Calu3 (cell line): ENCODE data around the gene GTPBP3. TPM values are rescaled to one million over a fixed set of nuclear protein-coding genes. Genes with fewer than 3 reads are reported as not detected.

Source experiments
- BruUV-seq: library from RNA; stranded (reverse); fragments of 400-500 nt; replicated peaks from 2 replicates; lab custom pipeline; 2021; lab: Mats Ljungman, UMichigan
- CTCF ChIA-PET: fragments of 300-600 bp; sonication (Branson Sonifier 250); formaldehyde crosslinking; loops from one replicate; lab custom pipeline; 2022; ENCODE audit warnings: antibody characterized with exemption; lab: Charles Lee
- DNase-seq: peaks from one replicate; pipeline ENCODE4 v3.0.0; 2022
- H3K27ac Mint-ChIP-seq: one replicate; pipeline ENCODE4 v1.8.0; 2022; ENCODE audit warnings: mixed read lengths; ENCODE audit not compliant: unreplicated experiment
- H3K27me3 Mint-ChIP-seq: one replicate; pipeline ENCODE4 v1.8.0; 2022; ENCODE audit warnings: mixed read lengths; ENCODE audit not compliant: unreplicated experiment
- H3K36me3 Mint-ChIP-seq: one replicate; pipeline ENCODE4 v1.8.0; 2022; ENCODE audit warnings: mild to moderate bottlenecking, moderate library complexity, mixed read lengths; ENCODE audit not compliant: insufficient read depth, unreplicated experiment
- H3K4me1 Mint-ChIP-seq: one replicate; pipeline ENCODE4 v1.8.0; 2022; ENCODE audit warnings: mild to moderate bottlenecking, low read depth, mixed read lengths; ENCODE audit not compliant: unreplicated experiment
- H3K4me3 Mint-ChIP-seq: one replicate; pipeline ENCODE4 v1.8.0; 2022; ENCODE audit warnings: mild to moderate bottlenecking, low read depth, moderate library complexity, mixed read lengths; ENCODE audit not compliant: unreplicated experiment
- H3K9me3 Mint-ChIP-seq: one replicate; pipeline ENCODE4 v1.8.0; 2022; ENCODE audit warnings: low read depth, mixed read lengths; ENCODE audit not compliant: unreplicated experiment
- intact Hi-C: fragments of 100-400 bp; cut with micrococcal nuclease; formaldehyde crosslinking; loops from one replicate; pipeline ENCODE4 v1.10.0; 2022; ENCODE audit not compliant: unreplicated experiment
- total RNA-seq: library from RNA; stranded (reverse); gene quantifications from 2 replicates; pipeline ENCODE4 v1.2.3, GENCODE V29; 2022
- TF ChIP-seq, protein P1 (sequence below): fragments of 200-600 bp; IDR thresholded peaks from one replicate; pipeline ENCODE4 v1.8.0; 2022; ENCODE audit warnings: antibody characterized with exemption; ENCODE audit not compliant: unreplicated experiment

Gene GTPBP3
- total RNA-seq, 1 experiment from 2014 or later, result 40.9 TPM

DNA sequence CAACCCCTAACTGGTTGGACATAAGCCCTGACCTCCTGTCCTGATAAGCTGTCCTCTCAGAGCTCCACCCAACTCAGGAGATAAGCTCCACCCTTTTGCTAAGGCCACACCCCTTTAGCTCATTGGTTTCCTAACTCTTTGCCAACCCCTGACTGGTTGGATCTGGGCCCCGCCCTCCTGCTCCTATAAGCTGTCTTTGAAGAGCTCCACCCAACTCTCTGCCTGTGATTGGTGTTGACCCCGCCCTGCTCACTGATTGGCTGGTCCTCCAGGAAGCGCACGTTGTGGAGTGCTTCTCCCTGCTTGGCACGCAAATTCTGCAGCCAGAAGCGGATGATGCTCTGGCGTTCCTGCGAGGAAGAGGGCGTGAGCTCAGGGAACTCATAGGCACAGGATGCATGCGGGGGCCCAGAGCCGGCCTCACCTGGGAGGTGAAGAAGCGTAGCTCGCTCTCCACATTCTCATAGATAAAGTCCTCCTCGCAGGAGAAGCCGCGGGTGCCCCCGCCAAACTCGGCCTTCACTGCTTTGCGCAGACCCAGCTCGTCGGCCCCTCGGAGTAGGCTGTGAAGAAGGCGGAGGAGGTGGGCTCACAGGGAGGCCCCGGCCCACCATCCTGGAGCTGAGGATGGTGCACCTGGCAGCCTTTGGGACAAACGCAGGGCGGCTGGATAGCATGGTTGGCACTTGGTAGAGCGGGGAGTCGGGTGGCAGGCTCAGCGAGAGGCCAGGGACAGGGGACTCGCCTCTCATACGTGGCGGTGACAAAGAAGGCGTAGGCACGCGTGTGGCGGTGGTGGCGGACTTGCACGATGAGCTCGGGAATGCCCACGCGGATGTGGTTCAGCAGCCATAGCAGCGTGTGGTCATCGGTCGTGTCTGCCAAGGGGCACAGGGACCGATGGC, 4.4 kb upstream of the GTPBP3 start:
- Mint-ChIP-seq H3K36me3 (peaks cover 39% of the 10 kb centered on the region), H3K27me3 (no peaks in the 10 kb centered on the region), H3K27ac (no peak overlapping the region), H3K9me3 (no peaks in the 10 kb centered on the region), H3K4me3 (no peak overlapping the region), H3K4me1 (no peaks in the 10 kb centered on the region)
- CTCF ChIA-PET, result interaction anchor here (0.6 to 2.4 kb wide), 5 partner anchors 9 to 28 kb away, joined by 5 to 9 read pairs (median 5); no protein-coding TSS in a partner anchor
- DNase-seq, result no peak
- intact Hi-C loops, result no loop called here
- no TSS peak for BruUV-seq
- TF ChIP-seq, protein P1, sequence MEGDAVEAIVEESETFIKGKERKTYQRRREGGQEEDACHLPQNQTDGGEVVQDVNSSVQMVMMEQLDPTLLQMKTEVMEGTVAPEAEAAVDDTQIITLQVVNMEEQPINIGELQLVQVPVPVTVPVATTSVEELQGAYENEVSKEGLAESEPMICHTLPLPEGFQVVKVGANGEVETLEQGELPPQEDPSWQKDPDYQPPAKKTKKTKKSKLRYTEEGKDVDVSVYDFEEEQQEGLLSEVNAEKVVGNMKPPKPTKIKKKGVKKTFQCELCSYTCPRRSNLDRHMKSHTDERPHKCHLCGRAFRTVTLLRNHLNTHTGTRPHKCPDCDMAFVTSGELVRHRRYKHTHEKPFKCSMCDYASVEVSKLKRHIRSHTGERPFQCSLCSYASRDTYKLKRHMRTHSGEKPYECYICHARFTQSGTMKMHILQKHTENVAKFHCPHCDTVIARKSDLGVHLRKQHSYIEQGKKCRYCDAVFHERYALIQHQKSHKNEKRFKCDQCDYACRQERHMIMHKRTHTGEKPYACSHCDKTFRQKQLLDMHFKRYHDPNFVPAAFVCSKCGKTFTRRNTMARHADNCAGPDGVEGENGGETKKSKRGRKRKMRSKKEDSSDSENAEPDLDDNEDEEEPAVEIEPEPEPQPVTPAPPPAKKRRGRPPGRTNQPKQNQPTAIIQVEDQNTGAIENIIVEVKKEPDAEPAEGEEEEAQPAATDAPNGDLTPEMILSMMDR, result no peak

DNA sequence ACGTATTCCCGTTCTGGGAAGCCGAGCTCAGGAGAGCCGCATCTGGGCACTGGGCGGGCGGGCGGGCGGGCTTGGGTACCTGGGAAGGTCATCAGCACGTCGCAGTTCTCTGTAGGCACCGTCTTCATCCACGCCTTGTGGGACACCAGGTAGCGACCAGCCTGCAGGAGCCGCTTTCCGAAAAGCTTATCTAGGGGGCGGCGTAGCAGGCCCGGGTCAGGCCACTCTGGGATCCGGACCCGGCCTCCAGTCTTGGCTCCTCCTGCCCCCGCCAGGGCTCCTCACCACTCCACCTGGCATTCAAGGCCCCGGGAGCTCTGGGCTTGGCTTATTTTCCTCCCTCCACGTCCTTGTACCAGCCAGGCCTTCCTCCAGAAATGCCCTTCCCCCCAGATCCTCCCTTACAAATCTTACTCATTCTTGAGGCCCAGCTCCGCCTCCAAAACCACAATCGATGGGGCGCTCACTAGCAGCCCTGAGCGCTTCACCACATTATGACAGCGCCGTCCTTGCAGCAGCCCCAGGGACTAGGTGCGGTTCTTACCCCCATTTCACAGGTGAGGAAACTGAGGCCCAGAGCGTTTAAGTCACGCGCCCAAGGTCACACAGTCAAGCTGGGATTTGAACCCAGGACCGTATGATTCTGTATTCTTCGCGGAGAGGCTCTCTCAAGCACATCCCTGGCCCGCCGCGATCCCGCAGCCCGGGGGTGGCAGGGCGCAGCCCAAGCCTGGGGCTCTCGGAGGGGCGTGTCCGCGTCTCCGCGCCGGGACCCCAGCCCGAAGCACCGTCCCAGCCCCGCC, 3.5 kb upstream of the GTPBP3 start:
- peak overlapping the region; percentile 72 for H3K4me3 Mint-ChIP-seq
- peak overlapping the region; percentile 48 for H3K27ac Mint-ChIP-seq
- peaks cover 45% of the 10 kb centered on the region for H3K36me3 Mint-ChIP-seq
- BruUV-seq, result no TSS peak
- intact Hi-C loops, result no loop called here
- no peaks in the 10 kb centered on the region for H3K27me3 Mint-ChIP-seq
- CTCF ChIA-PET, result interaction anchor here (0.5 to 2.4 kb wide), 4 partner anchors 16 to 186 kb away, joined by 3 to 9 read pairs (median 6); no protein-coding TSS in a partner anchor
- DNase-seq, result peak; percentile 81
- no peaks in the 10 kb centered on the region for H3K4me1 Mint-ChIP-seq
- TF ChIP-seq, protein P1, result no peak
- H3K9me3 Mint-ChIP-seq, result no peaks in the 10 kb centered on the region

DNA sequence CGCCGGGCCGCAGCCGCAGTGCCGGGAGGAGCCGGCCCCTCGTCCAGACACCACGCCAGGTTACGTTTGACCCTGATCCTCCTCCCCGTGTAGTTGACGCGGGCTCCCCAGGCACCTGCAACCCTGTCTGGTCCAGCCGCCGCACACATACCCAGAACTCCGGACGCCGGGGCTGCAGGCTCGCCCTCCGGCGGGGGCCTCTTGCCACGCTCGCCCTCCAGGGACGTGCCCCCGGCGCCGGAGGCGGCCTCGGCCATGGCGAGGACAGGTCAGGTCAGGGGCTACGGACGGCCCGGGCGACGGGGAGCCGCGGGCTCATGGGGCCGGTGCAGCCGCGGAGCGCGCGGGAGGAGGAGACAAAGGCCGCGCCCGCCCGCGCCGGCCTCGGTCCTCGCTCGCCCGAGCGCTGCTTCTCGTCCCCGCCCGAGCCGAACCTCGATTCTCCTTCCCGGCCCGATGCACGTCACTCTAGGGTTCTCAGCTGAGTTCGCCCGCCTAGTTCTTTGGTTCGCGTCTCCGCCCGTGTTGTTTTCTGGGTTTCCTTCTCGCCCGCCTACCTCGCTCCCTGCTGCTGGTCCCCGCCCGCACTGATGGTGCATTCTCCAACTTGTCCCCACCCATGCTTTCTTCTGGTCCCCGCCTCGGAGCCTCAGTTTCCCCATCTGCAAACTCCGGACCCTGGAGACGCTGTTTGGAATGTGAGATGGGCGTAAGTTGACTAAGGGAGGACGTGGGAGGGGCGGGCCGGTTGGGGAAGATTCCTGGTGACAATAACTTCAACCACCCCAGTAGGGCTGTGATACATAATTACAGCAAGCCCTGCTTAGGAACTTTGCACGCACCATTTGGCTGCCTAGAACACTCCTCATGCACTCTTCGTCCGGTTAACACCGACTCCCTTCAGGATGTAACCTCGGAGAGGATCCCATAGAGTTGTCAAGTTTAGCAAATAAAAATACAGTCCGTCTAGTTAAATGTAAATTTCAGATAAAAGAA, 2.6 kb upstream of the GTPBP3 start, which contains the start of gene ANO8:
Gene ANO8, minus strand, starts transcription at position 442 of the 996 bp plus-strand sequence. Its CDS starts 185 bp downstream, at position 257.
- peak within 1 kb of the TSS; percentile 72 for H3K4me3 Mint-ChIP-seq
- DNase-seq, result peak; percentile 94
- intact Hi-C loops, result no loop called here
- H3K27me3 Mint-ChIP-seq, result no peaks in the 10 kb centered on the region
- CTCF ChIA-PET, result interaction anchor here (0.5 to 2.4 kb wide), 4 partner anchors 17 to 187 kb away, joined by 3 to 9 read pairs (median 6); no protein-coding TSS in a partner anchor
- no TSS peak for BruUV-seq
- no peaks in the 10 kb centered on the region for H3K4me1 Mint-ChIP-seq
- TF ChIP-seq, protein P1, result no peak
- H3K27ac Mint-ChIP-seq, result peak within 1 kb of the TSS; percentile 48
- peaks cover 45% of the 10 kb centered on the region for H3K36me3 Mint-ChIP-seq
- no peaks in the 10 kb centered on the region for H3K9me3 Mint-ChIP-seq
